Measurements from ENCODE around the gene ERBB4.

GRCh38 chr2:211957799-211958198 lies 580.8 kb downstream of the ERBB4 start:
- no peak for TF ChIP-seq CTCF (IDR thresholded peaks at IDR 0.05)
- no peak for TF ChIP-seq POLR2A (IDR thresholded peaks at IDR 0.05)
- TF ChIP-seq POLR2AphosphoS5 (IDR thresholded peaks at IDR 0.05), result no peak
